NCI-H526 (cell line): Measurements from ENCODE around the gene NXPH3.

Experiments used
- DNase-seq, 2 experiments: peaks; one replicate each; lab custom pipeline; 2025; lab: John Stamatoyannopoulos, UW

NXPH3 gene

DNA sequence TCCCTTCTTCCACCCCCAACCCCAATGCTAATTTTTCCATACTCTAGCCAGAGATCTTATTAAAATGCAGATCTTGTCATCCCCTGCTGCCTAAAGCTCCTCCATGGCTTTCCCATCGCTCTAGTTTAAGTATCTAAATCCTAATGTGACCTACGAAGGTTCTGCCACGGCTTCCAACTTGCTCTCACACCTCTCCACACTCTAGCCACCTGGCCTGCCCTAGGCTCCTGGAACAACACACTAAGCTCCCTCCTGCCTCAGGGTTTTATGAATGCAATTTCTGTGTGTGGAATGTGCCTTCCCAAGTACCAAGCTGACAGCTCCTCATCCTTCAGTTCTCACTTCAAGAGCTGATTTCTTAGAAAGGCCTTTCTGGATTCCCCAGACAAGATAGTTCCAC, 16.6 kb downstream of the NXPH3 start:
- DNase-seq: no peak

DNA sequence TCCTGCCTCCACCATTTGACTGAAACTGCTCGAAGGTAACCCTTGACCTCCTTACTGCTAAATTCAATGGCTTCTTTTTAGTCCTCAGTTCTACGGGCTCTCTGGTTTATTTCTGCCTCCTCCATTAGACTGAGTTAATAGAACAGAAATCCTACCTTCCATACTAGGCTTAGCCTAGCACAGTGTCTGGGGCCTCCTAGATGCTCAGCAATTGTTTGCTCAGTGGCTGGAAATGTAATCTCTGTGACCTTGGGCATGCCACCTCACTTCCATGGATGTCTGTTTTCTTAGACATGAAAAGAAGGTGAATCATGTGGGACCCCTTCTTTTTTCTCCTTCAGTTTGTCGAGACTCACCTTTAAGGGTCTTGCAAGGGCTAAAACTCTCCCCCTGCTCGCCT, 19.7 kb downstream of the NXPH3 start:
- DNase-seq: no peak

DNA sequence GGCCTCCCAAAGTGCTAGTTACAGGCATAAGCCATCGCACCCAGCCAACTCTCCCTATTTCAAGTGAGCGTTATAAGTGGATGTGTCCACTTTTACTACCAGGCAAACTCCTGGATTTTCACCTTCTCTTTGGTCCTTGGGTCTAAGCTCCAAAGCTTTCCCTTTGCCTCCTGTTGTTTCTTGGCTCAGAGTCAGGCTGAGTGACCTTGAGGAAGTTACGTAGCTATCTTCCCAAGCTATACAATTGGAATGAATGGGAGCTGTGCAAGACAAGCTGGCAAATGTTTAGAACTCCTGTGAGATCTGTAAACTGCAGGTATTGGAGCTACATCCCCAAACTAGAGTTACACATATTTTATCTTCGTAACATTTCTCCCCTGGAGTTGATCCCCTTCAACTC, 20.3 kb downstream of the NXPH3 start:
- no peak for DNase-seq

- DNase-seq: no peak
Measured at GRCh38 chr17:49596613-49597244, 21.1 kb downstream of the NXPH3 start.

DNA sequence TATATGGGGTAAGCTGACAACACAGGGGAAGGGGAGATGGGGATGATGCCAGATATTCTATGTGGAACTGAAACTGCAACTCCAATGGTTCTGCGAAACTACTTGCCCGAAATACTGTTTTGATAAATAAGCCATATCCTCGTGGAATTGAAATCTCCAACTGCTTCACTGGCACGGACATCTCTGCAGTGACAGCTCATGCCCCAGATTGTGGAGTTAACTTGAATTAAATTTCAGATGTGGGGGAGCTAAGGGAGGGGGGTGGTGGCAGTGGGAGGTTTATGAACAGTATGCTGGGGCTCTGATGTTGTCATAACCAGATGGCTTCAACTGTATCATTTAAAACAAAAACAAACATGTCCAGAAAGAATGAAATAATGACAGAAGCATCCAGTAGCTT, 21.8 kb downstream of the NXPH3 start:
- no peak for DNase-seq

- DNase-seq: no peak
Measured at GRCh38 chr17:49597928-49598655, 22.4 kb downstream of the NXPH3 start.

- no peak for DNase-seq
Measured at GRCh38 chr17:49598918-49599317, 23.2 kb downstream of the NXPH3 start.

- DNase-seq: no peak
Measured at GRCh38 chr17:49600949-49601348, 25.3 kb downstream of the NXPH3 start.

- no peak for DNase-seq
Measured at GRCh38 chr17:49602783-49603182, 27.1 kb downstream of the NXPH3 start.

GRCh38 chr17:49603238-49603637, 27.6 kb downstream of the NXPH3 start:
- DNase-seq: no peak

- no peak for DNase-seq
Measured at GRCh38 chr17:49603720-49604119, 28.0 kb downstream of the NXPH3 start.

DNA sequence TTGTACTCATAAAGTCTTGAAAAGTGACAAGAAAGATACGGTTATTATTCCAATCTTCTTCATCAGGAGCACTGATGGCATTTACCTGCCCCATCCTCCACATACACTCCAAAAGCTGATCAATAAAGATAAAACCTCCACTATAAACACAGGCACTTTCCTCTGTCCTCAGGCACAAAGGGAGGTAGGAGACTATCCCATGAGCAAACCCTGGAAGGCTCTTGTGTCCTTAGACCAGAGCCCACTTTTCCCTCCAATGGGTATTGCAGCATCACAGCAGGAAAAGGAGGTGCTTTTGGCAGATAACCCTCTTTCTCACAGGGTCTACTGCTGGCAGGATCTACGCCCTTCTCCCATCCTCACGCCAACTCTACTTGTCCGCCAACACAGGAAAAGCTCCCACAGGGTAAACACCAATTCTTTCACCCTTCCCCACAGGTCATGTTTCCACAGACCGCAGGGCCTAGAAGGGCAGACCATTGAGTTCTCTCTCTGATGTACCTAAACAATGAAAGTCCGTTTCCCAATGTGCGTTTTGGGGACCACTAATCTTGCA, 28.7 kb downstream of the NXPH3 start:
- DNase-seq: no peak

- DNase-seq: no peak
Measured at GRCh38 chr17:49610883-49611584, 35.4 kb downstream of the NXPH3 start.

DNA sequence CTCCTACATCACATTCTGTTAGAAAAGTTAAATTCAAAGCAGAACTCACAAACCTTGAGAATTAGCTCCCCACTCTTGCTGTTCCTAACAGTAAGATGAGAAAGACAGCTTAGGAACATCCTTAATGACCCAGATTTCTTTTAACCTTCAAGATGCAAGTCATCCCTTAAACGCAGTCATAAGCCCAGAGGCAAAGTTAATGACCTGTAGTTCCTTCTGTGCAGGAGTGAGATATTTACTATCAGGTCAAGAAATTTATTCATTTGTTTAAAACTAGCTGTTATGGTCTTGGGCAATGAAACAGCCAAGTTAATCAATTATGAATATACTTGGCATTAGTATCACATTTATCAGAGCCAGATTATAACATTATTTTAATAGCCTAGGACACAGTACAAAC, 37.1 kb downstream of the NXPH3 start:
- DNase-seq: no peak

GRCh38 chr17:49613182-49613800, 37.6 kb downstream of the NXPH3 start:
- DNase-seq: no peak

DNA sequence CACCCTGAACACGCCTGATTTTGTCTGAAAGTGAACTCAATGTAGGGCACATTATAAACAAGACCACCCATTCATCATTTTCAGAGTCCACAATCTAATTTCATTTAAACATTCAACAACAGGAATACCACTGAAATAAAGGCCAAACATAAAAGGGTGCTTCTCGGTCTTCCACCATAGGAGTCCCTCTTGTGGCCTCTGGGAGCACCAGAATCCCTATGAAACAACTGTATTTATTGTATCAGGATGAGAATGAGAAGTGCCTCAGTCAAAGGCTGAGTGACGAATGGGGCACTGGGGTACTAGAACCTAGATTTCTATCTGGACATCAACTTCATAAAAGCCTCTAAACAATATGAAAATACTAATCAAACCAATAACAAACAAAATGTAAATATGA, 40.4 kb downstream of the NXPH3 start:
- DNase-seq: no peak

DNA sequence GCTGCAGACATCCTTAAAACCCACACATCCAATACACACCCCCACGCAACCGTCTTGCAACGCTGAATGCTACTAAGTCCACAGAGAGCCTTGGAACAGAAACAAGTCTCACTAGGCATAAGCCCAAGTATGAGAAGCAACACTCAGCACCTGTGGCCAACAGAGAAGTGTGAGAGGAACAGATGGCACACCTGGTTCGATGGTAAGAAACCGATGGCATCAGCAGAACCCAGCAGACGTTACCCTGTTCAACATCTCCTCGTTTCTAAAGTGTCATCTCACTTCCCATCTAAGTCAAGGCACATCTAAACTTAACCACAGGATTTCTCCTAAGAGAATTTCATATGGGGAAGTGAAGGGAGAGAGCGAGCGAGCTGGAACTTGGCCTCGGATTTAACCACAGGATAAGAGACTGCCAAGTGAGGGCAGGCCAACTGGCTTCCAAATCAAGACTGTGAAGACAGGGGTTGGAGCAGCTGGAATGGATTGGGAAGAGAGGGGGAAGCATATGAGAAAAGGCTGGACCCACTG, 41.0 kb downstream of the NXPH3 start:
- no peak for DNase-seq

GRCh38 chr17:49618028-49618611, 42.4 kb downstream of the NXPH3 start:
- DNase-seq: no peak

DNA sequence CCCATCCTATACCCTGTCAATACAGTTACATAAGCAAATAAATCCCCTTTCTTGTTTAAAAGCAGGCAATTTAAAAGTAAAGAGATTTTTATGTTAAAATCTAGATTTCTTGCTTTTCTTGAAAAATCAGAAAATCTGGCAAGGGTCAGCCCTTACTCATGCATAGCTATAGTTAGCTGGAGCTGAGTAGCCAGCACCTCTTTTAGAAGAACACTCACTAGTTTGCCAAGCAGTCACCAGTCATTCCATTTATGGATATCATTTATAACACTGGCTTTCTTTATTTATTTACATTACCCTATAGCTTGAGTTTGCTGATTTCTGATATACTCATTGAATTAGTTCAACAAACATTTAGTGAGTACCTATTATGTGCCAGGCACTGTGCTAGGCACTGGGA, 45.7 kb downstream of the NXPH3 start:
- DNase-seq: no peak

GRCh38 chr17:49621946-49622529, 46.4 kb downstream of the NXPH3 start:
- no peak for DNase-seq

- DNase-seq: no peak
Measured at GRCh38 chr17:49624896-49625295, 49.2 kb downstream of the NXPH3 start.

- DNase-seq: no peak
Measured at GRCh38 chr17:49629447-49629846, 53.8 kb downstream of the NXPH3 start.
